PC-3 (cell line): Measurements from ENCODE around the gene CARS1. TPM values are rescaled to one million over a fixed set of nuclear protein-coding genes. Genes with fewer than 3 reads are reported as not detected.

Experiments
- ATAC-seq: fragments of 200-7000 bp; cut with Tn5 transposase; 2 replicates; pipeline ENCODE4 v1.9.1; 2020; ENCODE audit warnings: mild to moderate bottlenecking, moderate library complexity
- BruUV-seq: library from RNA; stranded (reverse); fragments of 400-500 nt; replicated peaks from 2 replicates; lab custom pipeline; 2021; lab: Mats Ljungman, UMichigan
- CTCF ChIA-PET: fragments of 300-600 bp; sonication (Branson Sonifier 250); formaldehyde crosslinking; loops from one replicate; lab custom pipeline; 2022; ENCODE audit warnings: antibody characterized with exemption; lab: Charles Lee
- POLR2A ChIA-PET: fragments of 300-600 bp; sonication (Branson Sonifier 250); formaldehyde crosslinking; loops from one replicate; lab custom pipeline; 2022; ENCODE audit warnings: antibody characterized with exemption; ENCODE audit not compliant: unreplicated experiment; lab: Charles Lee
- DNase-seq: peaks from one replicate; pipeline ENCODE4 v3.0.0-alpha.2; 2015
- H2AFZ ChIP-seq: fragments of 300-600 bp; sonication (generic); 2 replicates; pipeline ENCODE4 v1.6.0; 2016; ENCODE audit warnings: antibody characterized with exemption, low read length
- H3F3A ChIP-seq: fragments of 300-600 bp; sonication (generic); one replicate; pipeline ENCODE4 v1.6.0; 2017; ENCODE audit warnings: antibody characterized with exemption, low read length, control low read depth, mild to moderate bottlenecking; ENCODE audit not compliant: unreplicated experiment
- H3K27ac ChIP-seq: fragments of 300-600 bp; sonication (generic); 2 replicates; pipeline ENCODE4 v1.5.1; 2016; ENCODE audit warnings: mild to moderate bottlenecking, low read length
- H3K27me3 ChIP-seq: fragments of 300-600 bp; sonication (generic); 2 replicates; pipeline ENCODE4 v1.6.1; 2016; ENCODE audit warnings: low read length, mixed read lengths
- H3K36me3 ChIP-seq: fragments of 300-600 bp; sonication (generic); 2 replicates; pipeline ENCODE4 v1.6.1; 2016; ENCODE audit warnings: low read depth, mixed run types, low read length, mixed read lengths
- H3K4me1 ChIP-seq: fragments of 300-600 bp; sonication (generic); 2 replicates; pipeline ENCODE4 v1.5.1; 2016; ENCODE audit warnings: low read length; ENCODE audit not compliant: insufficient read depth
- H3K4me2 ChIP-seq: fragments of 300-600 bp; sonication (generic); 2 replicates; pipeline ENCODE4 v1.6.0; 2016; ENCODE audit warnings: low read length
- H3K4me3 ChIP-seq: fragments of 300-600 bp; sonication (generic); 2 replicates; pipeline ENCODE4 v1.5.1; 2016; ENCODE audit warnings: mild to moderate bottlenecking, low read length, mixed read lengths
- H3K79me2 ChIP-seq: fragments of 300-600 bp; sonication (generic); 2 replicates; pipeline ENCODE4 v1.6.1; 2017; ENCODE audit warnings: low read length, mixed read lengths
- H3K9ac ChIP-seq: fragments of 300-600 bp; sonication (generic); 2 replicates; pipeline ENCODE4 v1.6.0; 2016; ENCODE audit warnings: mild to moderate bottlenecking, low read length
- H3K9me2 ChIP-seq: fragments of 300-600 bp; sonication (generic); replicated peaks from 2 replicates; pipeline ENCODE4 v1.6.1; 2016; ENCODE audit warnings: mixed run types, low read length, mixed read lengths
- H3K9me3 ChIP-seq: fragments of 300-600 bp; sonication (generic); 2 replicates; pipeline ENCODE4 v1.6.1; 2016; ENCODE audit warnings: low read length, mixed read lengths
- H4K20me1 ChIP-seq: fragments of 300-600 bp; sonication (generic); 2 replicates; pipeline ENCODE4 v1.6.1; 2016; ENCODE audit warnings: low read length, mixed read lengths
- CTCF ChIP-seq: fragments of 300-600 bp; sonication (generic); conservative IDR thresholded peaks from 2 replicates; pipeline ENCODE4 v1.5.1; 2017; ENCODE audit warnings: antibody characterized with exemption, low read depth, mild to moderate bottlenecking, low read length
- EZH2 ChIP-seq: fragments of 300-600 bp; sonication (generic); IDR thresholded peaks from one replicate; pipeline ENCODE4 v1.6.1; 2017; ENCODE audit warnings: antibody characterized with exemption, mild to moderate bottlenecking, low read length; ENCODE audit not compliant: unreplicated experiment
- EZH2phosphoT487 ChIP-seq: fragments of 300-600 bp; sonication (generic); IDR thresholded peaks from 2 replicates; pipeline ENCODE4 v1.6.1; 2018; ENCODE audit warnings: mild to moderate bottlenecking, antibody characterized with exemption, low read length, borderline replicate concordance
- intact Hi-C: fragments of 100-400 bp; cut with micrococcal nuclease; formaldehyde crosslinking; loops from 2 replicates; pipeline ENCODE4 v1.9.0; 2023
- total RNA-seq: library from RNA; depleted of rRNA; stranded (reverse); fragments of >200 nt; gene quantifications from 2 replicates; pipeline ENCODE4 v1.2.3, GENCODE V29; 2014

The CARS1 gene
- total RNA-seq, 1 experiment from 2014 or later: 39.7 TPM

GRCh38 chr11:3022982-3023381 is 34.2 kb downstream of the CARS1 start:
- H3K9me2 ChIP-seq: no peaks in the 10 kb centered on the region
- no peak for TF ChIP-seq EZH2
- TF ChIP-seq CTCF: no peak
- TF ChIP-seq EZH2phosphoT487: no peak
- no peaks in the 10 kb centered on the region for H3K9me3 ChIP-seq
- H2AFZ ChIP-seq: no peak overlapping the region
- 0 out of 2 replicates have a peak overlapping the region, but pooled peaks have one; percentile 7 for H3K27ac ChIP-seq
- BruUV-seq: no TSS peak
- H3K27me3 ChIP-seq: no peaks in the 10 kb centered on the region
- H3F3A ChIP-seq: no peaks in the 10 kb centered on the region
- H3K9ac ChIP-seq: no peak overlapping the region
- no peaks in the 10 kb centered on the region for H3K4me1 ChIP-seq
- peaks cover 26% of the 10 kb centered on the region for H3K36me3 ChIP-seq
- ChIA-PET POLR2A (no interaction called here), CTCF (no interaction called here)
- H3K79me2 ChIP-seq: no peaks in the 10 kb centered on the region
- no peak overlapping the region for H3K4me2 ChIP-seq
- no peaks in the 10 kb centered on the region for H4K20me1 ChIP-seq
- DNase-seq (peak; percentile 26), ATAC-seq (peak; percentile 45)
- H3K4me3 ChIP-seq: no peak overlapping the region
- intact Hi-C loops: no loop called here

GRCh38 chr11:3022300-3022967 is 34.8 kb downstream of the CARS1 start:
- intact Hi-C loops: no loop called here
- DNase-seq (peak; percentile 7), ATAC-seq (no peak; the same call in 1 of the 2 replicates)
- H3K9me2 ChIP-seq: no peaks in the 10 kb centered on the region
- H3K27ac ChIP-seq: 0 out of 2 replicates have a peak overlapping the region, but pooled peaks have one; percentile 7
- peaks cover 26% of the 10 kb centered on the region for H3K36me3 ChIP-seq
- H3K79me2 ChIP-seq: no peaks in the 10 kb centered on the region
- no peaks in the 10 kb centered on the region for H3K9me3 ChIP-seq
- BruUV-seq: no TSS peak
- POLR2A ChIA-PET: no interaction called here
- no peaks in the 10 kb centered on the region for H3F3A ChIP-seq
- no peaks in the 10 kb centered on the region for H3K27me3 ChIP-seq
- no peak overlapping the region for H3K4me3 ChIP-seq
- no peaks in the 10 kb centered on the region for H3K4me1 ChIP-seq
- no peaks in the 10 kb centered on the region for H4K20me1 ChIP-seq
- TF ChIP-seq CTCF (no peak), EZH2phosphoT487 (no peak), EZH2 (no peak)
- CTCF ChIA-PET: no interaction called here
- no peak overlapping the region for H3K4me2 ChIP-seq
- H3K9ac ChIP-seq: no peak overlapping the region
- no peak overlapping the region for H2AFZ ChIP-seq

GRCh38 chr11:3021125-3021524 is 36.1 kb downstream of the CARS1 start:
- Histone ChIP-seq H4K20me1 (no peaks in the 10 kb centered on the region), H3K27me3 (no peaks in the 10 kb centered on the region), H3K27ac (no peak overlapping the region), H3F3A (no peaks in the 10 kb centered on the region), H3K9me2 (no peaks in the 10 kb centered on the region), H3K9me3 (no peaks in the 10 kb centered on the region), H3K4me3 (no peak overlapping the region), H2AFZ (no peak overlapping the region), H3K79me2 (no peaks in the 10 kb centered on the region), H3K4me2 (no peak overlapping the region), H3K9ac (no peak overlapping the region), H3K4me1 (no peaks in the 10 kb centered on the region), H3K36me3 (peaks cover 26% of the 10 kb centered on the region)
- intact Hi-C loops: no loop called here
- no TSS peak for BruUV-seq
- ATAC-seq: peak; percentile 71
- ChIA-PET CTCF (interaction anchor here (0.6 kb wide), 1 partner anchor 46 kb away, joined by 4 read pairs; no protein-coding TSS in a partner anchor), POLR2A (no interaction called here)
- peak; percentile 46 for DNase-seq
- no peak for TF ChIP-seq EZH2
- peak; percentile 65 for TF ChIP-seq CTCF
